M059J (cell line): ENCODE data around the gene MZB1. TPM values are rescaled to one million over a fixed set of nuclear protein-coding genes. Genes with fewer than 3 reads are reported as not detected.
"Not testable (repeated sequence)": the region's sequence is repeated elsewhere in the genome, so short reads cannot be mapped to it uniquely, and the experiment has no call there.

Experiments used
- DNase-seq: peaks from one replicate; pipeline ENCODE4 v3.0.0-alpha.2; 2012; ENCODE audit warnings: low read depth
- total RNA-seq: library from RNA; depleted of rRNA; stranded (reverse); fragments of >200 nt; shearing (Covaris generic); gene quantifications from 2 replicates; pipeline ENCODE4 v1.2.3, GENCODE V29; 2014

MZB1 gene
- total RNA-seq, 1 experiment from 2014 or later, result not detected

- DNase-seq, result no peak
Observed at GRCh38 chr5:139410993-139411828, 21.5 kb upstream of the MZB1 start.

DNA sequence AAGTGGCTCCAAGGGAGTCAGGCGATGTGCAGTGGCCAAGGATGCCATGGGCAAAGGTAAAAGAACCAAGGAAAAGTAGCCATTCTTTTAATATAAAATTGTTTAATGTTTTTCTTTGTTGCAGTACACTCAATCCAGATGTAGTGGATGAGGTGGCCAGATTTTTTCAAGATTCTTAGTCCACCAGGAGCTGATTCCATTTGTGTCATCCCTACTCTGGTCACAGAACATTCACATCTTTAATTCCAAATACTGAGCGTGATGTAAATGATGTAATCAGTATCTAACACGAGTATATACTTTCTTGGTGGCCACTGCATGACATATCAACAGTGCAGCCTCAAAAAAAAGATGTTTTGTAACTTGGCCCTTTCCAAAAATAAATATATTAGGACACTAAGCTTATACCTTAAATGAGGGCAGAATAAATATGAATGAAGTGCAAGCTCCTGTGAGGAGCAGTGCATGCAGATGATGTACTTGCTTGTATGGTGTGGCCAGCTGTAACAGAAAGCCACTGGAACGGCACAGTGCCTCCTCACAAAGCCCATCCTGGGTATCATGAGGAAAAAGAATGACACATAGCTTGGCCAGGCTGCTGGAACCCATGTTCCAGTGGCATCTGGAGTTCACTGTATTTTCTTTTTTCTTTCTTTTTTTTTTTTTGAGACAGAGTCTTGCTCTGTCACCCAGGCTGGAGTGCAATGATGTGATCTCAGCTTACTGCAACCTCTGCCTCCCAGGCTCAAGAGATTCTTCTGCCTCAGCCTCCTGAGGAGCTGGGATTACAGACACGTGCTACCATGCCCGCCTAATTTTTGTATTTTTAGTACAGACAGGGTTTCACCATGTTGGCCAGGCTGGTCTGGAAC, 20.6 kb upstream of the MZB1 start:
- no peak for DNase-seq

GRCh38 chr5:139409116-139409515, 19.4 kb upstream of the MZB1 start:
- not testable (repeated sequence) for DNase-seq

GRCh38 chr5:139408191-139408590, 18.5 kb upstream of the MZB1 start:
- no peak for DNase-seq

DNA sequence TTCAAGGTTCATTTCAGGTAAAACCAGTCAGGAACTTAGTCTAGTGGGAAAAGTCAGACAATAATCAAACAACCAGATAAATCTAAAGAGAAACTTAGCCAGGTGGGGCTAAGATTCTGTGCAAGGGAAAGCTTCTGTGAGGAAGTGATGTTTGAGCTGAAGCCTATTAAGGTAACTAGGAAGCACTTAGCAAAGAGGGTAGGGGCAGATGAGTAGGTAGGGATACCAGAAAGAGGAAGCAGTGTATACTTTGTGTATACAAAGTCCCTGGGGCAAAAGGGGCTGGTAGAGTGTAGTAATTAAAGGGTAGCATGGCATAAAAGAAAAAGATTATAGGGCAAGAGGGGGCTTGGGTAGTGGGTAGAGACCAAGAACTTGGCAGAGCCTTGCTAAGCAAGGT, 17.8 kb upstream of the MZB1 start:
- no peak for DNase-seq

DNA sequence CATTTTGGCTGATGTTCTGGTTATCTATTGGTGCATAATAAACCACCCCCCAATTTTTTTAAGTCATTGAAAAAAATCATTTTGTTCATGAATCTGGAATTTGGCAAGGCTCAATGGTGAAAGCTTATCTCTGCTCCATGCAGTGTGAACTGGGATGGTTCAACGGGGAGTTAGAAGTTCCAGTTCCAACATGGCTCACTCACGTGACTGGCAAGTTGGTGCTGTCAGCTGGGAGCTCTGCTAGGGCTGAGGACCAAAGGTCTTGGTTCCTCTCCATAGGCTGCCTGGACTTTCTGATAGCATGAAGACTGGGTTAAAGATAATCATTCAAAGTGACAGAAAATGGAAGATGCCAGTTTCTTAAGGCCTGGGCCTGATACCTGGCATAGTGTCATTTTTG, 17.2 kb upstream of the MZB1 start:
- DNase-seq, result no peak

DNA sequence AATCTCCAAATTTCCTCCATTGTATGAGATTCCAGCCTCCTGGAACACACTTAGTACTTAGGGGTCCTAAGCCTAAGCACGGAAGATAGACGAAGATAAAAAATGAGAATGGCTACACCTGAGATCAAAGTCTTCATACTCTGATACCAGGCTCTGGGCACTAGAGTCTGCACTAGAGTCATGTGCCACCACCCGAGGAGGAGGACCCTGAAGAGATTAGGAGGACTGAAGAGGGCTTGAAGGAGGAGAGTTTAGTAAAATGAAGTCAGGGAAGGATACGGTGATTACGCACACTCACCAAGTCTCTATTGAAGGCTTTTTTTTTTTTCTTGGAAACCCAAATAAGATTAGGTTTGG, 14.7 kb upstream of the MZB1 start:
- DNase-seq, result no peak

DNA sequence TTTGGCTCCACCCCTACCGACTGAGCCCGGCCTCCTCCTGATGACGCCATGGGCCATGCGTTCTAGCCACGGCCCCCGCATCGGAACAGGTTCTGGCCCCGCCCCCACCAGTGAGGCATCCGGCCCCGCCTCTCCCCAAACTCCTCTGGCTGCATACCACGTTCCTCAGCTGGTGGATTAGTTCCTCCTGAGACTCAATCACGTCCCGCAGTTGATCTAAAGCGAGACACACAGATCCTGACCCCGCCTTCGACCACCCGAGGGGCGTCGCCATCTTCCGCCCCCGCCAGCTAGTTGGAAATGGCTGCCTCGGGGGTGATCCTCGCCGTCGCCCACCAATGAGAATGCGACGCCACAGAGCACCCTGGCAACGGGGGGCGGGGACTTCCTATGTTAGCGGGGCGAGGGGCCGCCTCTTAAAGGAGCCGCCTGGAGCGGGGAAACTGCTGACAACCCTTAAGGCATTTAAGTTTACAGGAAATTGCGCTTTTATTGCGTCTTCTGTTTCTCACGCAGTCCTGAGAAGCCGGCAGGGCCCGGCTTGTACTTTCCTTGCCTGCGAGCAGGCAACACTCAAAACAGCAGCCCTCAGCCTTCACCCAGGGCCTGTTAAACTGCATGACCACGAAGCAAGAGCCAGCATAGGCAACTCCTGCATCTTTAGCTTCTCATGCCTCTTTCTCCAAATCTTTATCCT, 14.2 kb upstream of the MZB1 start, which contains the start of gene SPATA24:
Gene SPATA24 (minus strand): TSS at position 303 of the 697 bp plus-strand sequence. CDS start 29 bp downstream, at position 274.
- DNase-seq, result peak; percentile 96

DNA sequence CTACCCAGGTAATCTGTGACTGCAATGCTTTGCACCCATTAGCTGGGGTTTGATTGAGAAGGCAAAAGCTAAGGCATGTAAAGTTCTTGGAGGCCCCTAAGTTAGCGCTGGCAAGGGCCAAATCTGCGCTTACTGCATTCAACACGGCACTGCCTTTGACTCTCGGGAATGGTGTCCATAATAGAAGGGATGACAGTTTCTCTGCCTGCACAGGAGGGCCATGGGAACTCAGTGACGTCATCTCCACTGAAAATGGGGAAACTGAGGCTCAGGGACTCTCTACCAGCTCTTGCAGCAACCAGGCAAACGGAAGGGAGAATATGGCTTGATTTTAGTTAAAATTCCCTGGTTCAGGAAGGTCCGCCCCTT, 13.7 kb upstream of the MZB1 start:
- DNase-seq, result no peak

DNA sequence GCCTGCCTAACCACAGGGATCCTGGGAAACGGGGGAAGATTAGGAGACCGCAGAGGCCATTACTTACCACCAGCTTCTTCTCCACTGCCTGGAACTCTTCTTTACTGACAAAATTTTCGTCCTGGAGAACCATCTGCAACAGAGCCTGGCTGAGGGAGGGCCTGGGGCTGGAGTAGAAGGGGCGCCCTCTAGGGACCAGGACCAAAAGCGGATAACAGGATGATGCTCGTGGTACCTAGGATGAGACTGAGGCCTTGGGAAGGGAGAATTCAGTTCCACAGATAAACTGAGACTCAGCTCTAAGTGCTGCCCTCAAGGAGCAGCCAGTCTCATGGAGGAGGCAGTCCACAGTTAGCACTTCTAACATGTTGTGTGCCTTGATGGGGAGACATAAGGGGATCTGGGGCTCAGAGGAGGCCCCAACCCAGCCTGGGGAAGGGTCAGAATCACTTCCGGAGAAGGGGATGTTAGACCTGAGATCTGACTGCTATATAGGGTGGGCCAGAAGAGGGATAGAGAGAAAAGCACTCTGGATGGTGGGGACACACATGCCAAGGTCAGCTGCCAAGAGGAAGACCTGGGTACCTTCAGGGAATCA, 12.9 kb upstream of the MZB1 start:
- DNase-seq, result no peak

DNA sequence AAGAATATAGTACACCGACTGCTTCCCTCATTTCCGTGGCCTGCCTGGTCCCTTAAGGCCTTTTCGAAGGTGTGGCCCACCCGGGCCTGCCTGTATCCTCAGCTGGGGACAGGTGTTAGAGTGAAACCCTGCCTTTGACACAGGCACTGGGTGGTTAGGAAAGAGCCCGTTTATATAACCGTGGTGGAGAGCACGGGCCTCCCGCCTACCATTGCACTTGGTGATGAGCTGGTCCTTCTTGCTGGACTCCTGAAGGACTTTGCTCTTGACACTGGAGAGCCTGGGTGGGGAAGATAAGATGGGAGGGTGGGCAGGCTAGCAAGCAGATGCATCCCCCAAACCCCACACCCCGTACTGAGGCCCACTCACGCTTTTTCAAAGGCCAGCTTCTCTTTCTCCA, 11.8 kb upstream of the MZB1 start:
- DNase-seq, result no peak

DNA sequence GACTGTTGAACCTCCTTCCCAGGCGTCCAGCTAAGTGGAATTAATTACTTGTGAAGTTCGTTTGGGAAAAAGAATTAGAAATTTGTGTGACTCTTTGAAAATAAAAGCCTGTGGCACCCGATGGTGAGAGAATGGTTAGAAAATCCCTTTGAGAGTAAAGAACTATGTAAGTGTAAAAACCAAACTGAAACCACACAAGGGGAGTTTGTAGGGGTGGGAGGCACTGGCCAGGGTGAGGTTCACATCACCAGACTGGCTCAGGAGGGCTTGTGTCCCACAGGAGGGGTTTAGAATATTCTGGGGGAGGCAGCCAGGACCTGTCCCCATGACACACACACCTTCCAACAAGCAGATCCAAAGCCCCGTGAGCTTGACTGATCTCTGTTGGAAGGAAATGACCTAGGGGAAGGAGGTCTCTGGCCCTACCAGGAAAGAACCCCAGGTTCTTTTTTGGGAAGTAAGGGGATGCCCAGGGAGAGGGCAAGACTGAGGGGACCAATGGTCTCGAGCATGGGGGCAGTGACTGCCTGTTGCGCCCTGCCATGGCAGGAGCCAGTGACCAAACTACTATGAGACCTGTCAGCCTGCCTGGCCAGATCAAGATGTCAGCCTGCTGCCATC, 9.9 kb upstream of the MZB1 start:
- DNase-seq, result no peak

- no peak for DNase-seq
Observed at GRCh38 chr5:139397921-139398320, 8.2 kb upstream of the MZB1 start.

DNA sequence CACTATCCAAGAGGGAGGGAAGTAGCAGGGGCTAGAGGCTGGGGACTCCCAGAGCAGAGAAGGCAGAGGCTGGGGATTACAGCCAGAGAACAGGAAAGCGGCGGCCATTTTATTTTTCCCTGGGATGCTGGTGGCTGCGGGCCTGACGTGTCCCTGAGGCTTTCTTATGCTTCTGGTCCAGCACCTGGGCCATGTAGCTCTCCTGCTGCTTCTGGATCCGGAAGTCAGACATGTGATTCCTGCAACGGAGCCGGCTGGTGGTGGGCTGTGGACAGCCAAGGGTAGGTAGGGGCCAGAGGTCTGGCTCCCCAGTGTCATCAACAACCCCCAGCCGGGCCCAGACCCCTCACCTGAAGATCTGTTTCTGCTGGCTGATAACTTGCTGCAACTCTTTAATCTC, 7.0 kb upstream of the MZB1 start:
- no peak for DNase-seq

DNA sequence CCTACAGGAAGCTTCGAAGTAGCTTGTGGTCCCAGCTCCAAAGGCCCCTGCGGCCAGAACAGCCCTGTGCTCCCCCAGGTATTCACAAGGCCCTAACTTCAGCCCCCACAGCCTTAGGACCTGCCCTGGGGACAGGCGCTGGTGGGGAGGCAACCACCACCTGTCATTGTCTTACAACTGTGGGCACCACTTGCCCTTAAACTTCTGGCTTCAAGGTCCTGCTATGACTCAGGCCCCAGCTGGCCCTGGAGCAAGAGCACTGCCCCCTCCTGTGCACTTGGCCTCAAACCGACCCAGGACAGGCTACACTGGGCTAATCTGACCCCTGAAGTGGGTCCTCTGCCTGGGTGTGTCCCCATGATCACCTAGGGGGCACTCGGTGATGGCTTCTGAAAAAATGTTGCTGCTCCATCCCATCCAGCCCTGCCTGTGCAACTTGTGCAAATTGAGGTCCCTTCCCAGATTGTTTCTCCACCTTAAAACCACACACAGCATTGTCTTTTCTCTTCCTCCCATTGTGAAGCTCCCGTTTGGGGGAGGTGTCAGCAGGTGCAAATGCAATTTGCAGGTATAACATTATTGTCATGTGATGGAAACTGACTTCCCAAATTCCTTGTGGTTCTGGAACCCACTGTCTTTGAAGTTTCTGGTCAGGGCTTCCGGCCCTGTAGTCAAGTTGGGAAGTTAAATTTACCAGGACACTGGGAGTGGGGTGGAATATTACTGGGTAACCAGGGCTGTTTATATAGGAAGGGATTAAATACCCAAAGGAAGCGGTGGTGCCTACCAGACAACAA, 6.3 kb upstream of the MZB1 start:
- peak; percentile 63 for DNase-seq

DNA sequence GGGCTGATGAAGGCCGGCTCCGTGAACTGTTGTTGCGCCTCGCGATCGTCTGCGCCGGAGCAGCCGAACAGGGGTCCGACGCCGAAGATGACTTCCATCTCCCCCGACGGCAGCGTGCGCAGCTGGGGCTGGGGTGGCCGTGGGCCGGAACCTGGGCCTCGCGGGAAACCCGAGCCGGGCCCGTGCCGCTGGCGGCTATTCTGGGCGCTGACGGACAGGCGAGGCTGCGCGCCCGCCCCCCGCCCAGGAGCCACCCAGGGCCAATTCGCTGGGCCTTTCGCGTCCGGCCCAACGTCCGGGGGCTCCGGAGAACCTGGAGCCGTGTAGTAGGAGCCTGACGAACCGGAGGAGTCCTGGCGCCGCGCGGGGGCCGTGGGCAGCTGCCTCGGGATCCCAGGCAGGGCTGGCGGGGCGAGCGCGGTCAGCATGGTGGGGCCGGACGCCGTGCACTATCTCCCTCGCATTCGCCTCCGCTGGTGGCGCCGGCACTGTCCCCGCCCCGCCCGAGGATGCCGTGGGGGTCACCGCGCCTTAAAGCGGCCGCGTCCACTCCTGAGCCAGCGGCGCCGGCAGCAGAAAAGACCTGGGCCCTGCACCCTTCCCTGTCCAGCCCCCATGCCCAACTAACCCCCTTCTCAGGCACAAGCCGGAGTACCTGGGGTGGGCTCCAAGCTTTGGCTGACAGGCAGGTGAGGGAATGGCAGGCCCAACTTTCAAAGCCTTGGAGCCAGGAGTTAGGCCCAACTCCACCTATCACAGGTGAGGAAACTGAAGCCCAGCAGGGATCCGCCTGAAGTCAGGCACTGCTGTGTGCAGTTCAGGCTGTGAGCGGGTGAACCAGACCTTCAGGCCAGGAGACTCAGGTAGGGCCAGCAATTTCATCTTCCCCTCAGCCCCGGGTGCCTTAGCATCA, 5.2 kb upstream of the MZB1 start, which contains the start of gene PROB1:
Gene PROB1 (minus strand): TSS at position 451 of the 913 bp plus-strand sequence. CDS start 23 bp downstream, at position 428.
- DNase-seq, result no peak

GRCh38 chr5:139394123-139394653, 4.5 kb upstream of the MZB1 start:
- no peak for DNase-seq

DNA sequence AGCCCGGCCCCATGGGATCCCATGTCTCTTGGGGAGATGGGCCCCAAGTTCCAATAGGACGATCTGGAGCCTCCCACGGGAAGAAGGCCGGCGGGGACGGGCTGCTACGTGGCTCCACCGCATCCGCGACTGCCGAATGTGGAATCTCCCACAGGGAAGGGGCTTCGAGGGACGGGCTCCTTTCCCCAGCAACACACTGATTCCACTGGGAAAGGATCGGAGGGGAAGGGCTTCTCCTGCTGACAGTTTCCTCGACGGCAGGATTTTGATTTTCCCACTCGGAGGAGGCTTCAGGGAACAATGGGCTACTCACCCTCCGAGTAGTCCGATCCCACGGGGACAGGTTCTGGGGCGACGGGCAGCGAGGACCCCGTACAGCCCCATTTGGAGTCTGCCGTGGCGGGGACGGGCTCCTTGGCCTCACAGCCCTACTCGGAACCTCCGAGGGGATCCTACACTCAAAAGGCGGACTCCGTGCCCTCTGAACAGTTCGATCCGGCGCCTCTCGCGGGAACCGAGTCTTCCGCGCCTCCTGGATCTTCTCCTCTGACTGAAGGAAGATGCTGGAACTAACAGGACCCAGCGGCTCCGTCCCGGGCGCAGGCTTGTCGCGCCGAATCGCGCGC, 3.9 kb upstream of the MZB1 start:
- DNase-seq, result no peak
